HG03354 (cell line): ENCODE measurements around the gene FAM168A.

Source experiments
- ATAC-seq: cut with Tn5 transposase; IDR thresholded peaks from one replicate; pipeline ENCODE4 v1.9.1; 2021; ENCODE audit warnings: mild to moderate bottlenecking; ENCODE audit not compliant: unreplicated experiment, poor library complexity, severe bottlenecking

FAM168A gene

DNA sequence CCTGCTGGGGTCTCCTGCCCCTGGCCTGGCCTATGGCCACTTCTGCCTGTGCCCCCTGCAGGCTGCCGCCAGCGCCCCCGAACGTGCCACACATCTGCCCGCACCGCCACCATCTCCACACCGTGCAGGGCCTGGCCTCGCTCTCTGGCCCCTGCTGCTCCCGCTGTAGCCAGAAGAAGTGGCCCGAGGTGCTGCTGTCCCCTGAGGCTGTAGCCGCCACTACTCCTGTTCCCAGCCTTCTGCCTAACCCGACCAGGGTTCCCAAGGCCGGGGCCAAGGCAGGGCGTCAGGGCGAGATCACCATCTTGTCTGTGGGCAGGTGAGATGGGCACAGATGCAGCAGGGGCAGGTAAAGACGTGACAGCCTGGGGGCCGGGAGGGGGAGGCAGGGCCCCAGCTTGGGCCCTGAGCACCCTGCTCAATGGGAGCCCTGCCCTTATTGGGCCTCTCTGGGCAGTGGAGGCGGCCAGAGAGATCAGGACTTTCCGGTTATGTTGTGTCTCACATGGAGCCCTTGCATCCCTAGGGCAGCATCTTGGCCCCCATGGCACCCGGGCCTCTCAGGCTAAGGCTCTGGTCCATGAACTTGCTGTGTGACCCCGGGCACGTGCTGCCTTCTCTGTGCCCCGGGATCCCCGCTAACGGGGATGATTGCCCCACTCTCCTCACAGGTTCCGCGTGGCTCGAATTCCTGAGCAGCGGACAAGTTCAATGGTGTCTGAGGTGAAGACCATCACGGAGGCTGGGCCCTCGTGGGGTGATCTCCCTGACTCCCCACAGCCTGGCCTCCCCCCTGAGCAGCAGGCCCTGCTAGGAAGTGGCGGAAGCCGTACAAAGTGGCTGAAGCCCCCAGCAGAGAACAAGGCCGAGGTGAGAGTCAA, 203.3 kb downstream of the FAM168A start:
- ATAC-seq, result no peak

DNA sequence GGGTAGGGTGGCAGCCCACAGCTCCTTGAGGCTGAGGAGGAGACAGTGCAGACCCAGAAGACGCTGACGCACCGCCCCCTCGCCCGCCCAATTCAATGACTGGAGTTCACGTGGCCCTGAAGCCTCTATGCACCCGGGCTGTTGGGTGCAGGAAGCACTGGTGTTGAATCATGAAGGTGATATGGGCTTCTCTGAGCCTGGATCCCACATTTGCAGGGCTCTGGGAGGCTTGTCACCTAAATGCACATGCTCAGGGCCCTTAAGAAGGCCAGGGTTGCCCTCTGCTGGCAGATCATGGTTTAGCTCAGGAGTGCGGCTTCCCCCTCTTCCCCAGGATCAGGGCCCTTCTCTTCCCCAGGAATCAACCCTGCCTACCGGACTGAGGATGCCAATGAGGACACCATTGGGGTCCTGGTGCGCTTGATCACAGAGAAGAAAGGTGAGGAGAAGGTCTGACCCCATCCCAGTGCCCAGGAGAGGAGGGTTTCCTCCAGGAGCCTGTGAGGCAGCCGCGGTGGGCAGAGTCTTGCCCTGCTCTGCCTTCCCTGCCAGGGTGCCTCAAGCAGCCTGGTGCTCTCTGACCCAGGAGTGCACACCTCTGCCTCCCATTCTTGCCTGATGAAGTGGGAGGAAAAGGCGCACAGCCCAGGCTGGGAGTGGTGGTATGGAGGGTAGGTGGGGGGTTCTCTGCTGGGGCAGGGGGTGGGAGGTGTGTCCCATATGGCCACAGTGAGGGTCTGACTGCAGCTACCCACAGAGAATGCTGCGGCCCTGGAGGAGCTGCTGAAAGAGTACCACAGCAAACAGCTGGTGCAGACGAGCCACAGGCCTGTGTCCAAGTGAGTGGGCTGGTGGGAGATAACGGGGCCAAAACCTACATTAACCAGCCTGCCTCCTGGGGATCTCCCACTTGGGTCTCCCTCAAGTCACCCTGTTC, 204.2 kb downstream of the FAM168A start:
- ATAC-seq, result peak; percentile 54

DNA sequence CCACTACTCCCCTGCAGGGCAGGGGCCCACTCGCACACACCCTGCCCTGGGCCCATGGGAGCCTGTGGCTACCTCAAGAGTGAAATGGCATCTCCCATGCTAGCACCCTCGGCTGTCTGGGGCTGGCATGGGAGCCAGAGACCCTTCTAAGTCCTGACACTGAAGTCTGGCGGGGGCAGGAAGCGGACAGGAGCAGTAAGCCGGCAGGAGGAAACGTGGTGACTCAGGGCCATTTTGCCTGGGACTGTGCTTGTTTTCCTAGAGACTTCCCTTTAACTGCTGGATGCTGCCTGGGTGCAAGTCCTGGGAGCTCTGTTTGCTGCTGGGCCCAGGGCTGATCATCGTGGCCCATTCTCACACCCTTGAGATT, 204.9 kb downstream of the FAM168A start:
- no peak for ATAC-seq

GRCh38 chr11:73392108-73393010, 205.6 kb downstream of the FAM168A start:
- no peak for ATAC-seq

- no peak for ATAC-seq
These were observed 206.2 kb downstream of the FAM168A start for GRCh38 chr11:73391665-73392064.

GRCh38 chr11:73390601-73391565, 207.0 kb downstream of the FAM168A start:
- no peak for ATAC-seq

- no peak for ATAC-seq
These were observed 208.0 kb downstream of the FAM168A start for GRCh38 chr11:73389916-73390315.

DNA sequence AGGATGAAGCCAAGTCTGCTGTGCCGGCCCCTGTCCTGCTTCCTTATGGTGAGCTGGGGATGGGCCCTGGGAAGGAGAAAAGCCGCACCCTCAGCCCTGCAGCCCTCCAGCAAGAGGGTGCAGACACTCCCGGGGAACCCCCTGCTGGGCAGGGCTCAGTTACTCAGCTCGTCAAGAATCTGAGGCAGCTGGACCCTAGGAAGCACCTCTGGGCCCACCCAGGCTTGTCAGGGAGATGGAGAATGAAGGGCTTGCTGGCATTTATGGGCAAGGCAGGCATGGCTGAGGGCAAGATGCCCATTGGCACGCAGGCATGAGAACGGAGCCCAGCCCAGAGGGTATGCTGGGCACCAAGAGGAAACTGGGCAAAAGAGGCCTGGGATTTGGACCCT, 208.8 kb downstream of the FAM168A start:
- ATAC-seq, result no peak

DNA sequence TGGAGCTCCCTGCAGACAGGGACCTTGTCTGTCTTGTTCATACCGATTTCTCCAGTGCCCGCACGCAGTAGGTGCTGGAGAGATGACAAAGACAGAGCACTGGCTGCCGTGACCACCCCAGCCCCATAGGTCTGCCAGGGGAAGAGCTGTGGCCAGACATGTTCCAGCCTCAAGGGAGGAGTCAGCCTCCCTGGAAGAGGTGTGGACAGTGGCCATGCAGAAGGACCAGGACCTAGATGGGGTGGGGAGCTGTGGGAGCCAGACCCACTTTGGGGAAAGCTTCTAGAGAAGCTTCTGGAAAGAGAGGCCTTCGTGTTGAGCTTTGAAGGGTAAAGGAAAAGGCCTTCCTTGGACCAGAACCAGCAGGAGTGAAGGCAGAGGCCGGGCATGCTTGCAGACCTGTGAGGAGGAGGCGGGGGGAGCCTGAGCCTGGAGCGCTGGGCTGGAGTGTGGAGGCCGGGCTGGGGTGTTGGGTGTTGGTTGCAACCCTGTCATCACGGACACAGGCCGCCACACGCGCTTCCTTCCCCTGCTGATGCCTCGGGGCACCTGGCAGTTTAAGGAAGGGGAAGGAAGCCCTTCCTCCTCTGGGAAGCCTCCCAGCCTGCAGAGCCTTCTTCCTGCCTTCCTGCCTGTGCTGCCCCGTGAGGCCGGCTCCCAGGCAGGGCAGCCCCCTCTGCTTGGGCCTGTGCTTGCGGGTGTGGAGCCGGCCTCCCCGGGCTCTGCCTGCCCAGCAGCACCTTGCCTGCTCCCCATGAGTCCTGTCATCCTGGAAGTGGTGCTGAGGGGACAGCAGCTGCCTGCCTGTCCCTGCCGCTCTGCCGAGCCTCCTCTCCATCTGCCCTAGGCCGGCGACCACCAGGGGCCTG, 209.4 kb downstream of the FAM168A start:
- no peak for ATAC-seq

DNA sequence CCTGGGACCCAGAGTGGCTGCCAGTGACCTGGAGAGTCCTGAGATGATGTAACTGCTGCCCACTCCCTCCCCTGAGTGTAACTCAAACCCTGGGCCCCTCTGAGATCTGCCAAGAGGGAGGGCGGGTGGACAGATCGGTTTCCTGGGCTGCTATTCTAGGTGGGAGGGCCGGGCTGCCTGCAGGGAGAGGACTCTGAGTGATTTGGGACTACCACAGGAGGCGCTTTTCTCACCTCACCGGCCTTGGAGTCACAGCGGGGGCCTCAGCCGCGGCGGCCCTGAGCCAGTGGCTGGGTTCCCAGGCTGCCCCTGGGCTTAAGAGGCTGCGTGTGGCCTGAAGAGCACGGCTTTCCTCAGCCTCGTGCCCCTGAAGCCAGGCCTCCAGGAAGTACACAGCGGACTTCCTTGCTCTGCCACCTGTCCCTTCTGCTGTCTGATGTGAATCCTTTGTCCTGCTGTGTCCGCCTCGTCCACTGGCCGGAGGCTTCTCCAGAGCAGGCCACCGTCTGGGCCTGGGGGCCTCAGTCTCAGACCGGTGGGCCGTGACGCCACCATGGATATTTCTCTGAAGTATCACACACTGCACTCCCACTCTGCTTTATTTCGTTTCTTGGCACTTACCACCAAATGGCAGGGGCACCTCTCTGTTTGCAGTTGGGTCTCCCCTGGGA, 210.2 kb downstream of the FAM168A start:
- no peak for ATAC-seq

DNA sequence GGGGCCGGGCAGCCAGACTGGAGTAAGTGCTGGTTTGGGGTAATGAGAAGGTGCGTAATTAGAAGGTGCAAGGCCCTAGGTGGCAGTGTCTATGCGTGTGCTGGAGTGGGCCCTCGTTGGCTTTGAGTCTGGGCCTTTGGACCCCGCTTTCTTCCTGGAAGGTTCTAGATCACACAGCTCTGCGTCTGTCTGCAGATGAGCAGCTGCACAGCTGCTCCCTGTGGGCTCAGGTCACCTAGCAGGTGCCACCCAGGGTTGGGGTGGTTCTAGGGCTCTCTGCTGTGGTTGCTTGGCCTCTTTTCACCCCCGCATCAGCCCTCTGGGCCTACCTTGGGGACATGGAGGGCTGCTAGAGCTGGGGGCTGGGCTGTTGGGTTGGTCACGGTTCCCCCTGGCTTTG, 211.4 kb downstream of the FAM168A start:
- no peak for ATAC-seq

GRCh38 chr11:73386016-73386415, 211.9 kb downstream of the FAM168A start:
- ATAC-seq, result no peak

- peak; percentile 67 for ATAC-seq
These were observed 212.8 kb downstream of the FAM168A start for GRCh38 chr11:73384872-73385689.

DNA sequence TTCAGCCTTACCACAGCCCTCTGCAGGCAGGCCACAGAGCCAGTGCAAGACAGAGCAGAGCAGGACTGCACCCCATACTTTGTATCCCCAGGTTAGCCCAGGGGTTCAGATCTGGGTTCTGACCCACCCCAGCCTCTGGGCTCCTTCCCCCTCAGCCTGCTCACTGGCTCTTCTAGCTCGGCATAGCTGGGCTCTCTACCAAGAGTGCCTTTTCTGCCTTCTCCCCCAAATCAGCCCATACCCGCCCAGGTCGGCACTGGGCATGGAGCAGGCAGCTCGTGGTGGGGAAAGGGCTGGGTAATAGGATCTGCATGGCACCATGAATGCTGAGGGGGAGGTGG, 213.4 kb downstream of the FAM168A start:
- no peak for ATAC-seq

DNA sequence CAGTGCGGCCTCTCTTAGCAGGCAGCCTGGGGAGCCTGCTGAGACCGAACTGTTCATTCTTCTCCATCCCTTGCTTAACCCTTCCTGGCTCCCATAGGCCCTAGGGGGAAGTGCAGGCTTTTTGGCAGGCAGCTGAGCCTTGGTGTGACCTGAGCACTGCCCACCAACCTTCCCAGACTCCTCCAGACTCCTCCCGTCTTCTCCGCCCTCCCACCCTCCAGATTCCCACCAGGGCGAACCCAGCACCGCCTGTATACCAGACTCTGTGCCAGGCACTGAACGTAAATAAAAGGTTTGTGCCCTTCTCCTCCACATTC, 213.8 kb downstream of the FAM168A start:
- no peak for ATAC-seq

GRCh38 chr11:73383249-73384124, 214.4 kb downstream of the FAM168A start:
- no peak for ATAC-seq
